ENCODE measurements around the gene F13A1. TPM values are rescaled to one million over a fixed set of nuclear protein-coding genes. Genes with fewer than 3 reads are reported as not detected.

The F13A1 gene
- total and polyA plus RNA-seq, 2 of the 13 experiments (the other 11 are each of a cell fraction or from before 2014, with no cell fraction given), result not detected

- in situ Hi-C loops (cut with HindIII; ENCODE audit: extremely low pct_ligation_motif_present, low pct_unique_long_range_greater_than_20kb), result loop anchor here (5.0 kb wide), 1 partner anchor 325 kb away; no protein-coding TSS in a partner anchor
- Histone ChIP-seq H2AFZ (ENCODE audit: low read length) (no peak overlapping the region), H3K27me3 (ENCODE audit: control insufficient read depth in 1 of 2, insufficient read depth in 2 of 2, low read length in 2 of 2) (no peaks in the 10 kb centered on the region), H3K9me3 (ENCODE audit: low read length) (no peaks in the 10 kb centered on the region), H3K4me2 (ENCODE audit: low read depth, low read length) (no peak overlapping the region), H4K20me1 (ENCODE audit: insufficient read depth, low read length) (no peaks in the 10 kb centered on the region), H3K27ac (ENCODE audit: extremely low read length, insufficient read depth, low read length) (no peak overlapping the region), H3K36me3 (replicated peaks in 1 of 2; ENCODE audit: control insufficient read depth in 1 of 2, insufficient read depth in 2 of 2, low read length in 2 of 2) (no peaks in the 10 kb centered on the region), H3K79me2 (ENCODE audit: insufficient read depth, low read length) (no peaks in the 10 kb centered on the region), H3K9ac (ENCODE audit: insufficient read depth, low read depth, low read length) (no peak overlapping the region), H3K4me1 (ENCODE audit: insufficient read depth, low read length) (no peaks in the 10 kb centered on the region), H3K4me3 (replicated peaks in 1 of 3; ENCODE audit: insufficient read depth in 1 of 3, low read depth in 2 of 3, low read length in 3 of 3) (no peak overlapping the region)
- POLR2A ChIA-PET, result no interaction called here
- FAIRE-seq (peak; percentile 54), DNase-seq (ENCODE audit: low spot score) (peak; percentile 41), ATAC-seq (peak; percentile 64)
- 1% methylated on average over 7 of the region's 7 CpGs for whole genome bisulfite sequencing (ENCODE audit: low lambda C conversion rate)
- intact Hi-C loops (cut with micrococcal nuclease; ENCODE audit: unreplicated experiment), result loop anchor here (5.0 to 10.0 kb wide), 2 partner anchors 325 to 747 kb away; no protein-coding TSS in a partner anchor
- CTCF ChIA-PET (ENCODE audit: low intra/inter-chr PET ratio, low total read pairs), result interaction anchor here (0.8 kb wide), 1 partner anchor 325 kb away, joined by 4 read pairs; no protein-coding TSS in a partner anchor
- no TSS peak for BruUV-seq (replicated peaks)
- TF ChIP-seq TGIF2 (CRISPR knock-in tag; IDR thresholded peaks at IDR 0.05), result no peak
- no peak for TF ChIP-seq TCF7 (IDR thresholded peaks at IDR 0.05; ENCODE audit: low read depth)
- no peak for TF ChIP-seq DMTF1 (CRISPR knock-in tag; IDR thresholded peaks at IDR 0.05)
- no peak for TF ChIP-seq WIZ (CRISPR knock-in tag; IDR thresholded peaks at IDR 0.05)
- TF ChIP-seq CBX1 (IDR thresholded peaks at IDR 0.05; ENCODE audit: low read depth), result no peak
- no peak for TF ChIP-seq YEATS2 (CRISPR knock-in tag; IDR thresholded peaks at IDR 0.05; ENCODE audit: borderline replicate concordance)
- TF ChIP-seq ZNF782 (CRISPR knock-in tag; IDR thresholded peaks at IDR 0.05; ENCODE audit: borderline replicate concordance), result no peak
- no peak for TF ChIP-seq KIAA2018 (CRISPR knock-in tag; IDR thresholded peaks at IDR 0.05; ENCODE audit: borderline replicate concordance)
- no peak for TF ChIP-seq HDAC2 (CRISPR knock-in tag; IDR thresholded peaks at IDR 0.05)
- TF ChIP-seq ZNF530 (CRISPR knock-in tag; IDR thresholded peaks at IDR 0.05; ENCODE audit: low read depth), result no peak
- TF ChIP-seq THYN1 (CRISPR knock-in tag; IDR thresholded peaks at IDR 0.05; ENCODE audit: borderline replicate concordance, low read depth), result no peak
- TF ChIP-seq ZSCAN25 (CRISPR knock-in tag; IDR thresholded peaks at IDR 0.05), result no peak
- TF ChIP-seq SMC3 (IDR thresholded peaks at IDR 0.05; ENCODE audit: low read length), result peak; percentile 36; the same call in 1 of the 2 replicates
Measured at GRCh38 chr6:6221787-6222535, 98.5 kb downstream of the F13A1 start.

All from HepG2 (cell line).